NCI-H2107 (cell line): Measurements from ENCODE around the gene SLC39A1.
"Not testable (repeated sequence)": the region's sequence is repeated elsewhere in the genome, so short reads cannot be mapped to it uniquely, and the experiment has no call there.

ENCODE experiments used
- DNase-seq: peaks from one replicate; lab custom pipeline; 2025; lab: John Stamatoyannopoulos, UW

Gene SLC39A1

DNA sequence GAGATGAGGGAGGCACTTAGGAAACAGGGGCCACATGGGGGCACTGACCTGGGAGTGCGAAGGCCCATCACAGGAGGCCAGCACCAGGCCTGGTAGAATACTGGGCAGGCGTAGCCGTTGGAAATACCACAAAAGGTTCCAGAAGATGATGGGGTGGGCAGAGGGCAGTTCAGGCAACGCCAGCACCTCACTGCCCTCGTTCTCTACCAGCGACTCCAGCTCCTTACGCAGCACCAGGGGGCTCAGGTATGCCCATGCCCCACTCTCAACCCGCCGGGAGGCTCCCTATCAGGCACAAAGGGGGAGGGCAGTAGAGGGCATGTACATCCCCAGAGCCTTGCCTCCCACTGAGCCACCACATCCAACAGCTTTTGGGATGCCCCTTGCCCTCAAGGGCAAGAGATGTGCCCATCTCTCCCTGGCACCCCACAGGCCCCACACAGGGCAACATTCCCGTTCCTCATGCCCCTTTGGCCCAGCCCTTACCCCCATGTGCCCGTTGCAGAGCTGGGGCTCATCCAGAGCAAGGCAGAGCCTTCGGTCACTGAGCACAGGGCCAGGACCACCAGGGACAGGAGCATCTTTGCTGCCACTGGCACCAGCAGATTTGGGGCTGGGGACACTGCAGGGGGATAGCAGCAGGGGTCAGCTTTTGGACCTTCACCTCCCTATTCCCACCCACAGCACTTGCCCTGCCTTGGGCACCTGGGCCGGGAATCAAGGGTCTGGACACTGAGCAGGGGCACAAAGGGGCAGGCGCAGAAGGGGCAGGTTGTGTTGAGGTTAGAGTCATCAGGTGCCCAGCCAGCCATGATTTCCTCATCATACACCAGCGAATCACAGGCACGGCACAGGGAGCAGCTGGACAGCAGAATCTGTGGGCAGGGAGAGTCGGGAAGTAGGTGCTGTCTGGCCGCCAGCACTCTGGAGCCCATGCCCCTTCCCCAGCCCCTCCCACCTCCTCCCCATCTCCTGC is 30.9 kb downstream of the SLC39A1 start:
- DNase-seq: no peak

GRCh38 chr1:153929981-153930948 is 33.1 kb downstream of the SLC39A1 start:
- DNase-seq: no peak

- no peak for DNase-seq
These were observed 33.9 kb downstream of the SLC39A1 start for GRCh38 chr1:153929426-153929825.

DNA sequence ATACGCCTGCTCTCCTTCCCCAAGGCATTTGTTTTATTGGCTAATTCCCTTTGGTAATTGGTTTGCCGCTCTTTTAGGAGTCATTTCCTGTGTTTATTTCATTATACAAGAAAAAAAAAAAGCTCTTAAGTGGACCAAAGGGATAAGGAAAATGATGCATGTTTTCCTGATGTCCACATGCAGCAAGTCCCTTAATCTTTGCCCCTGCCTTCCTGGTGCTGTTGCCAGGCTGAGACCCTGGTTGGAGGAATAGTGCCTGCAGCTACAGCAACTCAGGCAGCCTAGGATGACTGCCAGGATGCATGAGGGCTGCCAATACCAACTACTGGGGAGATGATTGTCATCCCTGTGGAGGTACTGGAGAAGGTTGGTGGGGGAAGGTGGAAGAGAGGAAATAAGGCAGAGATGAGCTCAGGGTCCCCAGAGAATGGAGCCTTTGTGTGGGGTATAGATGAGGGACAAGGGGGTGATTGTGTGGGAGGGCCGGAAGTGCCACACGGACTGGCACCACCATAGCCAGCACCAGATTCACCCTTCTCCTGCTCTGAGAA is 34.5 kb downstream of the SLC39A1 start:
- DNase-seq: no peak

DNA sequence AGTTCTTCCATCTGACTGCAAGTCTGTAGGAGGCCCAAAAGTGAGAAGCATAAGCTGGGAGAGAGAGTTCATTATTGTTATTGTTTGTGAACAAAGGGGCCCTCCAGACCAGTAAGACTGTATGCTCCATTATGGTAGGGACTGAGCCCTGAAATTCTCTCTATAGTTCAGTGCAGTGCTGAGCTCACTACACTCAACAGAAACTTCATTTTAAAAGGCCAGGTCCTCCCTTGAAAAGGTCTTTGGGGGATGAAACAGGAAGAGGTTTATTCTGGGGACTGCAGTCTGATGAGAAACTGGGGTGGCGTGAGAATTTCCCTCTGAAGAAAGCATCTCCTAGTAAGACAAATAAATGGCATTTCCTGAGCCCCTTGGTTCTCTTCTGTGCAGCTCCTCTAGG is 35.1 kb downstream of the SLC39A1 start:
- no peak for DNase-seq

- DNase-seq: no peak
These were observed 36.9 kb downstream of the SLC39A1 start for GRCh38 chr1:153926405-153926804.

DNA sequence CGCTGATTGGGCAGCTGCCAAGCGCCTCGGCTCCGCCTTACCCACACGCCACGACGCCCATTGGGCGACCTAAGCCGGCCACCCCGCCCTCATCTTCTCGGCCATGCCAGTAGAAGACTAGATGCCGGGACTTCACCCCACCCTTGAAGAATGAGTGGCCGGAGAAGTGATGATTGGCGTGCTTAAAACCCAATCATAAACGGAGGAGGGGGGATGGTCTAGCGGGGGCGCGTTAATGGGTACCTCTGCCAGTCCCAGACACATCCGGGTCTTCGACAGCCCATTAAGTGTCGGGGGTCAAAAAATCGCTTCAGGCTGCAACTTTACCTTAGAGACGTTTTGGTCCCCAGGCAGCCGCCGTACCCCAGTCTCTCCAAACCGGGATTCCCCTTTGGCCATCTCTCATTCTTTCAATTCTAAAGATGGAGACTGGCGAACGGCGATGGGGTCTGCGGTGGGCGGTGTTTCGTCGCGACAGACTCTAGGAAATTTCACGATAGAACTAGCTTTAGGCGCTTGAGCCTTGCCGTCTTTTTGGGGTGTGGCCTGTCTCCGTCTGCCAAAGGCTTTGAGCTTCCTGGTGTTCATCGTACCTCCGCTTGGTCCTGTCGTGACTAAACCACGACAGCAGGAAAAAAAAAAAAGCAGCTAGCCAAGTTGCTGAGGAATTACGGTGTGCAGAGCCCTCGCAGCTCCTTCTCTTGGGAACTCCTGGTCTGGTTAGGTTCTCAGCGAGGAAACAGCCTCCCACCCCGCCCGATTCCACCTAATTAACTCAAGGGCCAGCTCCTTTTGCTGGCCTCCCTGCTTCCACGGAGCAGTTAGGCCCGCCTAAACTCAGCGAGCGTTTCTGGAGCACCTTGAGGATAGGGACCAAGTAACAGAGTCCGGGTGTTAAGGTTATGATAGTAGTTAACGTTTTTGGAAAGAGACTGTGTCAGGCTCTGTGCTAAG is 40.1 kb downstream of the SLC39A1 start, which contains the start of gene GATAD2B:
Gene GATAD2B, minus strand, starts transcription at position 1 of the 954 bp plus-strand sequence. CDS start 94,625 bp downstream, outside the sequence.
- DNase-seq: peak; percentile 99

DNA sequence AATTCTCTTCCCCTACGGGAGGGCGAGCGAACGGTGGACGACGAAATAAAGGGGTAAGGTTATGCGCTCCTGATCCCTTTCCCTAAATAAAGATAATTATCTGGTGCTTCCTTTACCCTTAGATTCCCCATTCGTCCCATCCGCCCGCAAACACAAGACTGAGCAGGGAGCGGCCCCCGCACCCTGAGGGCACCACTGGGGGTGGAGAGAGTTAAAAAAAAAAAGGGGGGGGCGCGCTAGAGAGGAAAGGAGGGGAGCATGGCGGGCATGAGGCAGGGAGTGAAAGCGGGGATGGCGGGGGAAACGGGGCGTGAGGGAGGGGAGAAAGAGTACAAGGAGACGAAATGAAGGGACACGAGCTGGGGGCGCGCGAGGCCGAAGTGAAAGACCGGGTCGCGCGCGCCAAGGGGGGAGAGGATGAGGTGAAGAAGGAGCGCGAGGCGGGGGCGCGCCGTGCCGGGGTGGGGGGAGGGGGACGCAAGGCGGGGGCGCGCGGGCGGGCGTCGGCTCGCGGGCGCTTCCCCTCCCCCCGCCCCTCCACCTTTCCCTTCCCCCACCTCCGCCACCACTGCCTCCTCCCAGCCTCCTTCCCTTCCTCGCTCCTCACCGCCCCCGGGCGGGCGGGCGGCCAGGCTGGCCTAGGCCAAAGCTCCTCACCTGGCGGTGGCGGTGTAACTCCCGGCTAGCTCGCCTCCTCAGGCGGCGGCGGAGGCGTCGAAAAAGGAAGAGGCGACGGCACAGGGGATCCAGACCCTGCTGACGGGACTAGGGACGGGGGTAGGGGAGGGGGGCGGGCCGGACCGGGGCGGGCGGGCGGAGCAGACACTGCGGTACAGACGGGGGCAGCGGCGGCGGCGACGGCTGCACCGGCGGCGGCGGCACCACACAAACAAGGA is 41.0 kb downstream of the SLC39A1 start:
- DNase-seq: peak; percentile 51

GRCh38 chr1:153921803-153922075 is 41.6 kb downstream of the SLC39A1 start:
- DNase-seq: no peak

- DNase-seq: no peak
These were observed 42.1 kb downstream of the SLC39A1 start for GRCh38 chr1:153921080-153921802.

DNA sequence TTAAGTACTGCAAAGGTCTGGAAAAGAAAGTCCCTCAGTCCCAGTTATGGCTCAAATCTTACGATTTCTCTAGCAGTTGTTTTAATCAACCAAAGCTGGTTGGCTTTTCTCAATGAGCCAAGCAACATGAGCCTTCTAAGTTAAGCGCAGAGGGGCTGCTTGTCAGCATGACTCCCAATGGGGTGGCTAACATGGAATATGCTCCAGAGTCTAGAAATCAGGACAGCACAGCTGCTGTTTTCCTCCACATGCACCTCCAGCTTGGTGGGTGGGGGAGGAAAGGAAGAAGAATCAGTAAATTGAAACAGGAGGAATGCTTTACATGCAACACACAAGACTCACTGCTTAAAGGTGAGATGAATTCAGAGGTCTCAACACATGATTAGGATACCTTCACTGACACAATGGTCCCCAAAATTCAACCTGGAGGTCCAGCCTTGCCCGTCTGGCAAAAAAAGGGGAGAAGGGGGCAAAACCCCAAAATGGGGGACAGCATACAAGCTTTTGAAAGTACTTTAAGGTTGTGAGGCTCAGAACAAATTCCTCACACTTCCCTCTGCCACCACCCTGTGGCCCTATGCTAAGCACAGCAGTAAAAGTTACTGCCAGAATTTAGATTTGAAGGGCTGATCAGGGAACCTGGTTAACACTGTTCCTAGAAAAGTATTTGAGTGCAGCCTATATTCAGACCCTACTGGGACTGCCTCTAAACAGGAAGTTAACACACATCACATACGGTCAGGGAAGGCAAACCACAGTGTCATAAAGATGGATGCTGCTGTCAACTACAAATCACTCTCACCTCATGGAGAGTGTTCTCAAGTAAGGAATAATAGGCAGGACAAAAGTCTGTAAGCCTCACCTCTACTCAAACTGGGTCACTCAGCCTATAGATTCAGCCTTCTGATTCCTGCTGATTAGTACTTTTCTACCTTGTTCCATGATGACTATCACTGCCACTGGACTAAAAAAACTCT is 43.2 kb downstream of the SLC39A1 start:
- DNase-seq: no peak

GRCh38 chr1:153916297-153916696 is 47.0 kb downstream of the SLC39A1 start:
- no peak for DNase-seq

DNA sequence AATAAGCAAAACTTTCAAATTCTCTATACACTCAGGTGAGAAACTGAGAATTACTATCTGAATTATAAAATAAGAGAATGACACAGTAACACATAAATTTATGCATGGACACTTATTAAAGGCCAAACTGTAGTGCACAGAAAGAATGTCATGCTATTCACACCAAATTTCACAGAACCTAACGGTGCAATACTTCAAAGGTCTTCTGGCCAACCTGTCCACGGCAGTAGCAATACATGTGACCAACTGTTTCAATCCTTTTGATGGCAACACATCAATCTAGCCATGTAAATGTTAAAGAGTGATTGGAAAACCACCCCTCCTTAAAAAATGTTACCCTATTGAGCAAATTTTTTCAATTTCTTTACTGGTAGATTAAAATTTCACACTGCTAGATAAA is 51.0 kb downstream of the SLC39A1 start:
- DNase-seq: no peak

- DNase-seq: not testable (repeated sequence)
These were observed 52.8 kb downstream of the SLC39A1 start for GRCh38 chr1:153910560-153910959.
